Measurements from ENCODE around the gene NFIX. TPM values are rescaled to one million over a fixed set of nuclear protein-coding genes. Genes with fewer than 3 reads are reported as not detected.

NFIX gene
- total and polyA plus RNA-seq, 9 of the 15 experiments (the other 6 are each of a cell fraction or from before 2014, with no cell fraction given): 0.28 to 26.8 (median 5.4) TPM

DNA sequence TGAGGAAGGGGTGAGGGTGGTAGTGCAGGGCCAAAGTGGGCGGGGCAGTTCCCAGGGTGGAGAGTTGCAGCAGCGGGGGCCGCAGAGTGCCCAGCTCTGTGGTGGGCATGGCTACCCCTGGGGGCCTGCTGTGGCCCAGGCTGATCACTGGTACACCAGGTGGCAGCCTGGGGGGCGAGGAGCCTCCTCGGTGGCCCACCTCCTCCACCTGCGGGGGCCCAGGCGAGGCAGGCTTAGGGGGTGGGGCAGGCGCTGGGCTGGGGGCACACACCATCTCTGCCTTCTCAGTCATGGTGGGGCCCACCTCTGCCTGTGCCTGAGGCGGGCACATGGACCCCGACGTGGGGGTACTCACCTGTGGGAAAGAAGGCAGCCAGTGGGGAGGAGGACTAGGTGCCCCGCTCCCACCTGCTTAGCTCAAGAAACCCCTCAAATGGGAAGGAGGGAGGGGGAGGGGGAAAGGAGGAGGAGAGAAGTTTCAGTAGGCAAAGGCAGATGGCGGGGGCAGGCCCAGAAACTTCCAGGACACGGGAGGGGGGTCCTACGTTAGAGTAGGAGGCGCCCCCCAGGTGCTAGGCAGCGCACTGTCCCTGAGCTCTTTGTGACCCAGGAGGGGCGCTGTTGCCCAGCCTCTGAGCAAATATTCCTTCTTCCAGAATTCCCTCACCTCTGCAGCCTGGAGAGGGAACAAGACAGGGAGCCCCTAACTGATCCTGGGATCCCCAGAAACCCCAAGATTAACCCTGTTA lies 105.7 kb downstream of the NFIX start (continued):
- TF ChIP-seq TEAD2 (tag; IDR thresholded peaks at IDR 0.05) (no peak), GTF2A2 (tag; IDR thresholded peaks at IDR 0.05) (no peak), SRSF7 (optimal IDR thresholded peaks at IDR 0.05; ENCODE audit: low read depth, low read length) (no peak), TRIM24 (IDR thresholded peaks at IDR 0.05) (no peak), NFYB (IDR thresholded peaks at IDR 0.05; ENCODE audit: extremely low read depth, insufficient read length) (no peak), RB1 (IDR thresholded peaks at IDR 0.05; ENCODE audit: low read depth) (no peak), POLR2H (tag; IDR thresholded peaks at IDR 0.05; ENCODE audit: low read depth) (no peak), ZNF197 (CRISPR knock-in tag; IDR thresholded peaks at IDR 0.05; ENCODE audit: low read depth) (no peak), CREM (IDR thresholded peaks at IDR 0.05; ENCODE audit: low read depth) (peak; percentile 49), SRSF1 (IDR thresholded peaks at IDR 0.05; ENCODE audit: low read depth, low read length) (no peak), TAF7 (tag; IDR thresholded peaks at IDR 0.05) (no peak), ZNF431 (CRISPR knock-in tag; IDR thresholded peaks at IDR 0.05) (no peak), ZNF212 (CRISPR knock-in tag; IDR thresholded peaks at IDR 0.05) (no peak), FUS (optimal IDR thresholded peaks at IDR 0.05; ENCODE audit: low read depth, low read length) (no peak), BCL6 (CRISPR knock-in tag; IDR thresholded peaks at IDR 0.05) (no peak), ZBTB17 (CRISPR knock-in tag; IDR thresholded peaks at IDR 0.05) (no peak)
- TF ChIP-seq, protein P1, sequence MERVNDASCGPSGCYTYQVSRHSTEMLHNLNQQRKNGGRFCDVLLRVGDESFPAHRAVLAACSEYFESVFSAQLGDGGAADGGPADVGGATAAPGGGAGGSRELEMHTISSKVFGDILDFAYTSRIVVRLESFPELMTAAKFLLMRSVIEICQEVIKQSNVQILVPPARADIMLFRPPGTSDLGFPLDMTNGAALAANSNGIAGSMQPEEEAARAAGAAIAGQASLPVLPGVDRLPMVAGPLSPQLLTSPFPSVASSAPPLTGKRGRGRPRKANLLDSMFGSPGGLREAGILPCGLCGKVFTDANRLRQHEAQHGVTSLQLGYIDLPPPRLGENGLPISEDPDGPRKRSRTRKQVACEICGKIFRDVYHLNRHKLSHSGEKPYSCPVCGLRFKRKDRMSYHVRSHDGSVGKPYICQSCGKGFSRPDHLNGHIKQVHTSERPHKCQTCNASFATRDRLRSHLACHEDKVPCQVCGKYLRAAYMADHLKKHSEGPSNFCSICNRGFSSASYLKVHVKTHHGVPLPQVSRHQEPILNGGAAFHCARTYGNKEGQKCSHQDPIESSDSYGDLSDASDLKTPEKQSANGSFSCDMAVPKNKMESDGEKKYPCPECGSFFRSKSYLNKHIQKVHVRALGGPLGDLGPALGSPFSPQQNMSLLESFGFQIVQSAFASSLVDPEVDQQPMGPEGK (CRISPR knock-in tag; IDR thresholded peaks at IDR 0.05; ENCODE audit: borderline replicate concordance): no peak
- TF ChIP-seq, protein P2, sequence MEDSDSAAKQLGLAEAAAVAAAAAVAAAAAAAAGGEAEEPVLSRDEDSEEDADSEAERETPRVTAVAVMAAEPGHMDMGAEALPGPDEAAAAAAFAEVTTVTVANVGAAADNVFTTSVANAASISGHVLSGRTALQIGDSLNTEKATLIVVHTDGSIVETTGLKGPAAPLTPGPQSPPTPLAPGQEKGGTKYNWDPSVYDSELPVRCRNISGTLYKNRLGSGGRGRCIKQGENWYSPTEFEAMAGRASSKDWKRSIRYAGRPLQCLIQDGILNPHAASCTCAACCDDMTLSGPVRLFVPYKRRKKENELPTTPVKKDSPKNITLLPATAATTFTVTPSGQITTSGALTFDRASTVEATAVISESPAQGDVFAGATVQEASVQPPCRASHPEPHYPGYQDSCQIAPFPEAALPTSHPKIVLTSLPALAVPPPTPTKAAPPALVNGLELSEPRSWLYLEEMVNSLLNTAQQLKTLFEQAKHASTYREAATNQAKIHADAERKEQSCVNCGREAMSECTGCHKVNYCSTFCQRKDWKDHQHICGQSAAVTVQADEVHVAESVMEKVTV (CRISPR knock-in tag; IDR thresholded peaks at IDR 0.05): no peak
- TF ChIP-seq, protein P3, sequence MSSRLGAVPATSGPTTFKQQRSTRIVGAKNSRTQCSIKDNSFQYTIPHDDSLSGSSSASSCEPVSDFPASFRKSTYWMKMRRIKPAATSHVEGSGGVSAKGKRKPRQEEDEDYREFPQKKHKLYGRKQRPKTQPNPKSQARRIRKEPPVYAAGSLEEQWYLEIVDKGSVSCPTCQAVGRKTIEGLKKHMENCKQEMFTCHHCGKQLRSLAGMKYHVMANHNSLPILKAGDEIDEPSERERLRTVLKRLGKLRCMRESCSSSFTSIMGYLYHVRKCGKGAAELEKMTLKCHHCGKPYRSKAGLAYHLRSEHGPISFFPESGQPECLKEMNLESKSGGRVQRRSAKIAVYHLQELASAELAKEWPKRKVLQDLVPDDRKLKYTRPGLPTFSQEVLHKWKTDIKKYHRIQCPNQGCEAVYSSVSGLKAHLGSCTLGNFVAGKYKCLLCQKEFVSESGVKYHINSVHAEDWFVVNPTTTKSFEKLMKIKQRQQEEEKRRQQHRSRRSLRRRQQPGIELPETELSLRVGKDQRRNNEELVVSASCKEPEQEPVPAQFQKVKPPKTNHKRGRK (tag; IDR thresholded peaks at IDR 0.05): no peak
- TF ChIP-seq, protein P4, sequence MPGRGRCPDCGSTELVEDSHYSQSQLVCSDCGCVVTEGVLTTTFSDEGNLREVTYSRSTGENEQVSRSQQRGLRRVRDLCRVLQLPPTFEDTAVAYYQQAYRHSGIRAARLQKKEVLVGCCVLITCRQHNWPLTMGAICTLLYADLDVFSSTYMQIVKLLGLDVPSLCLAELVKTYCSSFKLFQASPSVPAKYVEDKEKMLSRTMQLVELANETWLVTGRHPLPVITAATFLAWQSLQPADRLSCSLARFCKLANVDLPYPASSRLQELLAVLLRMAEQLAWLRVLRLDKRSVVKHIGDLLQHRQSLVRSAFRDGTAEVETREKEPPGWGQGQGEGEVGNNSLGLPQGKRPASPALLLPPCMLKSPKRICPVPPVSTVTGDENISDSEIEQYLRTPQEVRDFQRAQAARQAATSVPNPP (IDR thresholded peaks at IDR 0.05; ENCODE audit: borderline replicate concordance, insufficient read depth, insufficient read length): no peak
- TF ChIP-seq, protein P5, sequence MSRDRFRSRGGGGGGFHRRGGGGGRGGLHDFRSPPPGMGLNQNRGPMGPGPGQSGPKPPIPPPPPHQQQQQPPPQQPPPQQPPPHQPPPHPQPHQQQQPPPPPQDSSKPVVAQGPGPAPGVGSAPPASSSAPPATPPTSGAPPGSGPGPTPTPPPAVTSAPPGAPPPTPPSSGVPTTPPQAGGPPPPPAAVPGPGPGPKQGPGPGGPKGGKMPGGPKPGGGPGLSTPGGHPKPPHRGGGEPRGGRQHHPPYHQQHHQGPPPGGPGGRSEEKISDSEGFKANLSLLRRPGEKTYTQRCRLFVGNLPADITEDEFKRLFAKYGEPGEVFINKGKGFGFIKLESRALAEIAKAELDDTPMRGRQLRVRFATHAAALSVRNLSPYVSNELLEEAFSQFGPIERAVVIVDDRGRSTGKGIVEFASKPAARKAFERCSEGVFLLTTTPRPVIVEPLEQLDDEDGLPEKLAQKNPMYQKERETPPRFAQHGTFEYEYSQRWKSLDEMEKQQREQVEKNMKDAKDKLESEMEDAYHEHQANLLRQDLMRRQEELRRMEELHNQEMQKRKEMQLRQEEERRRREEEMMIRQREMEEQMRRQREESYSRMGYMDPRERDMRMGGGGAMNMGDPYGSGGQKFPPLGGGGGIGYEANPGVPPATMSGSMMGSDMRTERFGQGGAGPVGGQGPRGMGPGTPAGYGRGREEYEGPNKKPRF (IDR thresholded peaks at IDR 0.05; ENCODE audit: low read depth, low read length): no peak
